Liver (tissue), 3 donors: ENCODE measurements around the gene ITGA6.

Source experiments
- JUND ChIP-seq, 2 donors: IDR thresholded peaks; 2 replicates each; pipeline ENCODE4 v1.6.1; 2016; ENCODE audit warnings: antibody characterized with exemption in 2 of 2
- RAD21 ChIP-seq, 2 donors: IDR thresholded peaks; 2 replicates each; pipeline ENCODE4 v1.6.1; 2016; ENCODE audit warnings: antibody characterized with exemption in 2 of 2, mild to moderate bottlenecking in 2 of 2
- SP1 ChIP-seq: IDR thresholded peaks from 2 replicates; pipeline ENCODE4 v1.6.1; 2018; ENCODE audit warnings: antibody characterized with exemption, mild to moderate bottlenecking
- YY1 ChIP-seq: IDR thresholded peaks from 2 replicates; pipeline ENCODE4 v1.6.1; 2016; ENCODE audit warnings: antibody characterized with exemption, mild to moderate bottlenecking
- TF ChIP-seq, protein P1 (sequence below): fragments of 150-350 bp; IDR thresholded peaks from 2 replicates; pipeline ENCODE4 v1.5.1; 2017; ENCODE audit warnings: improper control_type of control experiment, low read depth, low read length; ENCODE audit not compliant: missing input control
- TF ChIP-seq, protein P2 (sequence below): IDR thresholded peaks from 2 replicates; pipeline ENCODE4 v1.6.1; 2016; ENCODE audit warnings: antibody characterized with exemption
- donor health status: healthy.
- donor health status: healthy.

GRCh38 chr2:172389685-172390339, 37.6 kb upstream of the ITGA6 start:
- TF ChIP-seq, protein P1, sequence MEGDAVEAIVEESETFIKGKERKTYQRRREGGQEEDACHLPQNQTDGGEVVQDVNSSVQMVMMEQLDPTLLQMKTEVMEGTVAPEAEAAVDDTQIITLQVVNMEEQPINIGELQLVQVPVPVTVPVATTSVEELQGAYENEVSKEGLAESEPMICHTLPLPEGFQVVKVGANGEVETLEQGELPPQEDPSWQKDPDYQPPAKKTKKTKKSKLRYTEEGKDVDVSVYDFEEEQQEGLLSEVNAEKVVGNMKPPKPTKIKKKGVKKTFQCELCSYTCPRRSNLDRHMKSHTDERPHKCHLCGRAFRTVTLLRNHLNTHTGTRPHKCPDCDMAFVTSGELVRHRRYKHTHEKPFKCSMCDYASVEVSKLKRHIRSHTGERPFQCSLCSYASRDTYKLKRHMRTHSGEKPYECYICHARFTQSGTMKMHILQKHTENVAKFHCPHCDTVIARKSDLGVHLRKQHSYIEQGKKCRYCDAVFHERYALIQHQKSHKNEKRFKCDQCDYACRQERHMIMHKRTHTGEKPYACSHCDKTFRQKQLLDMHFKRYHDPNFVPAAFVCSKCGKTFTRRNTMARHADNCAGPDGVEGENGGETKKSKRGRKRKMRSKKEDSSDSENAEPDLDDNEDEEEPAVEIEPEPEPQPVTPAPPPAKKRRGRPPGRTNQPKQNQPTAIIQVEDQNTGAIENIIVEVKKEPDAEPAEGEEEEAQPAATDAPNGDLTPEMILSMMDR = no peak
- TF ChIP-seq RAD21 (IDR thresholded peaks at IDR 0.05) = no peak
- TF ChIP-seq YY1 = peak; percentile 62
- peak; percentile 74 for TF ChIP-seq SP1
- TF ChIP-seq JUND (IDR thresholded peaks at IDR 0.05) = no peak
- TF ChIP-seq, protein P2, sequence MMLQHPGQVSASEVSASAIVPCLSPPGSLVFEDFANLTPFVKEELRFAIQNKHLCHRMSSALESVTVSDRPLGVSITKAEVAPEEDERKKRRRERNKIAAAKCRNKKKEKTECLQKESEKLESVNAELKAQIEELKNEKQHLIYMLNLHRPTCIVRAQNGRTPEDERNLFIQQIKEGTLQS = no peak
